Measurements from ENCODE around the gene GSC2.

GRCh38 chr22:19197997-19198865, 48.1 kb upstream of the GSC2 start:
- TF ChIP-seq, protein P1, sequence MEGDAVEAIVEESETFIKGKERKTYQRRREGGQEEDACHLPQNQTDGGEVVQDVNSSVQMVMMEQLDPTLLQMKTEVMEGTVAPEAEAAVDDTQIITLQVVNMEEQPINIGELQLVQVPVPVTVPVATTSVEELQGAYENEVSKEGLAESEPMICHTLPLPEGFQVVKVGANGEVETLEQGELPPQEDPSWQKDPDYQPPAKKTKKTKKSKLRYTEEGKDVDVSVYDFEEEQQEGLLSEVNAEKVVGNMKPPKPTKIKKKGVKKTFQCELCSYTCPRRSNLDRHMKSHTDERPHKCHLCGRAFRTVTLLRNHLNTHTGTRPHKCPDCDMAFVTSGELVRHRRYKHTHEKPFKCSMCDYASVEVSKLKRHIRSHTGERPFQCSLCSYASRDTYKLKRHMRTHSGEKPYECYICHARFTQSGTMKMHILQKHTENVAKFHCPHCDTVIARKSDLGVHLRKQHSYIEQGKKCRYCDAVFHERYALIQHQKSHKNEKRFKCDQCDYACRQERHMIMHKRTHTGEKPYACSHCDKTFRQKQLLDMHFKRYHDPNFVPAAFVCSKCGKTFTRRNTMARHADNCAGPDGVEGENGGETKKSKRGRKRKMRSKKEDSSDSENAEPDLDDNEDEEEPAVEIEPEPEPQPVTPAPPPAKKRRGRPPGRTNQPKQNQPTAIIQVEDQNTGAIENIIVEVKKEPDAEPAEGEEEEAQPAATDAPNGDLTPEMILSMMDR (conservative IDR thresholded peaks at IDR 0.05), result no peak
- no peak for TF ChIP-seq ZFX (IDR thresholded peaks at IDR 0.05)
